Activated B cell treated with CpG ODN at 0.5 μM for 24 hours (primary cell): ENCODE measurements around the gene IL17RE. TPM values are rescaled to one million over a fixed set of nuclear protein-coding genes. Genes with fewer than 3 reads are reported as not detected.

Experiments
- ATAC-seq: fragments of 200-7000 bp; cut with Tn5 transposase; one replicate; pipeline ENCODE4 v1.10.0; 2021; ENCODE audit warnings: low read depth, mild to moderate bottlenecking, moderate library complexity
- CTCF ChIA-PET: fragments of 350-600 bp; sonication (Branson Sonifier 250); formaldehyde crosslinking; loops from one replicate; lab custom pipeline; 2021; ENCODE audit warnings: antibody characterized with exemption; lab: Charles Lee
- POLR2A ChIA-PET: fragments of 350-600 bp; sonication (Branson Sonifier 250); formaldehyde crosslinking; loops from one replicate; lab custom pipeline; 2021; ENCODE audit warnings: antibody characterized with exemption; lab: Charles Lee
- DNase-seq: peaks from one replicate; pipeline ENCODE4 v3.0.0; 2022
- H3K27ac Mint-ChIP-seq: one replicate; pipeline ENCODE4 v1.8.0; 2020; ENCODE audit warnings: mixed read lengths
- H3K27me3 Mint-ChIP-seq: one replicate; pipeline ENCODE4 v1.8.0; 2021; ENCODE audit warnings: mixed read lengths
- H3K36me3 Mint-ChIP-seq: one replicate; pipeline ENCODE4 v1.8.0; 2021; ENCODE audit warnings: low read depth, mixed read lengths
- H3K4me1 Mint-ChIP-seq: one replicate; pipeline ENCODE4 v1.8.0; 2021; ENCODE audit warnings: mixed read lengths
- H3K4me3 Mint-ChIP-seq: one replicate; pipeline ENCODE4 v1.8.0; 2020; ENCODE audit warnings: mild to moderate bottlenecking, mixed read lengths
- H3K9me3 Mint-ChIP-seq: one replicate; pipeline ENCODE4 v1.8.0; 2020; ENCODE audit warnings: mixed read lengths
- intact Hi-C: fragments of 100-400 bp; cut with micrococcal nuclease; formaldehyde crosslinking; loops from one replicate; pipeline ENCODE4 v1.15.1; 2024
- total RNA-seq: library from RNA; stranded (reverse); gene quantifications from 2 replicates; pipeline ENCODE4 v1.2.3, GENCODE V29; 2022
- TF ChIP-seq, protein P1 (sequence below): fragments of 200-600 bp; IDR thresholded peaks from one replicate; pipeline ENCODE4 v1.8.0; 2022; ENCODE audit warnings: antibody characterized with exemption, mild to moderate bottlenecking

IL17RE gene
- total RNA-seq, 1 donor from 2014 or later, result 0.82 TPM

DNA sequence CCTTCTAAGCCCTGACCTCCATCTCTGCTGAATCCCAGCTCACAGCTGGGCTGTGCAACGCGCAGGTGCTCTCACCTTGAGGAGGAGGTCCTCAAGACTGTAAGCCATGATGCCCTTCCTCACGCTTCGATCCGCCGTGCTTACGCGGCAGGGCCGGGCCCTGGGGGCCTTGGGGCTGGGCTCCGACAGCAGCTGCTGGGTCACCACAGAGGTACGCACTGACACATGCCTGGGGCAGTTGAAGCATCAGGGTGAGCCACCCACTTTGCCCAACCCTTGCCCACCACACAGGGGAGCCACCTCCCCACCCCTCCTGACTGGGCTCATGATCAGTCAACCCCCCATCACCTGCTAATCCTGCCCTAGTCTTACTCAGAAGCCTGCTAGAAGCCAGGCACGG lies 25.7 kb upstream of the IL17RE start:
- TF ChIP-seq, protein P1, sequence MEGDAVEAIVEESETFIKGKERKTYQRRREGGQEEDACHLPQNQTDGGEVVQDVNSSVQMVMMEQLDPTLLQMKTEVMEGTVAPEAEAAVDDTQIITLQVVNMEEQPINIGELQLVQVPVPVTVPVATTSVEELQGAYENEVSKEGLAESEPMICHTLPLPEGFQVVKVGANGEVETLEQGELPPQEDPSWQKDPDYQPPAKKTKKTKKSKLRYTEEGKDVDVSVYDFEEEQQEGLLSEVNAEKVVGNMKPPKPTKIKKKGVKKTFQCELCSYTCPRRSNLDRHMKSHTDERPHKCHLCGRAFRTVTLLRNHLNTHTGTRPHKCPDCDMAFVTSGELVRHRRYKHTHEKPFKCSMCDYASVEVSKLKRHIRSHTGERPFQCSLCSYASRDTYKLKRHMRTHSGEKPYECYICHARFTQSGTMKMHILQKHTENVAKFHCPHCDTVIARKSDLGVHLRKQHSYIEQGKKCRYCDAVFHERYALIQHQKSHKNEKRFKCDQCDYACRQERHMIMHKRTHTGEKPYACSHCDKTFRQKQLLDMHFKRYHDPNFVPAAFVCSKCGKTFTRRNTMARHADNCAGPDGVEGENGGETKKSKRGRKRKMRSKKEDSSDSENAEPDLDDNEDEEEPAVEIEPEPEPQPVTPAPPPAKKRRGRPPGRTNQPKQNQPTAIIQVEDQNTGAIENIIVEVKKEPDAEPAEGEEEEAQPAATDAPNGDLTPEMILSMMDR, result no peak
- Mint-ChIP-seq H3K9me3 (no peaks in the 10 kb centered on the region), H3K36me3 (no peaks in the 10 kb centered on the region), H3K27me3 (peaks cover 7% of the 10 kb centered on the region), H3K4me1 (no peaks in the 10 kb centered on the region), H3K4me3 (no peak overlapping the region), H3K27ac (no peak overlapping the region)
- ChIA-PET POLR2A (no interaction called here), CTCF (no interaction called here)
- ATAC-seq, result no peak
- no peak for DNase-seq
- intact Hi-C loops, result no loop called here

DNA sequence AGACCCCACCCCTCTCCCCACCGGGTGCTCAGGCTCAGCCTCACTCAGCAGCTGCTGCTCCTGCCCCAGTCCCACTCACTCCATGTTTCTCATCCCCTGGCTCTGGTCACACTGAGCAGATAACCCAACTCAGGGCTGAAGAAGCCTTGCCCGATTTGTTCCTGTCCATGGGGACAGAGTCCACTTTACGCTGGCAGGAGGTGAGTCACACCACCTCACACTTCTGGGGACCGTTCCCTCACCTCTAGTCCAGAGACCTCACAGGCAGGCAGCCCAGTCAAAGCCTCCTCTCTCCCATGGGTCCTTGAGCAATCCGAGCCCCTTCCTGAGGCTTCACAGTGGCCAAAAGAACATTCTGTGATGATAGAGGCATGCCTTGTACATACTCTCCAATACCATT lies 23.9 kb upstream of the IL17RE start:
- no peak for ATAC-seq
- H3K27ac Mint-ChIP-seq, result no peak overlapping the region
- CTCF ChIA-PET, result no interaction called here
- intact Hi-C loops, result no loop called here
- no peaks in the 10 kb centered on the region for H3K4me1 Mint-ChIP-seq
- no peaks in the 10 kb centered on the region for H3K36me3 Mint-ChIP-seq
- H3K4me3 Mint-ChIP-seq, result no peak overlapping the region
- no peak for DNase-seq
- TF ChIP-seq, protein P1, result no peak
- POLR2A ChIA-PET, result no interaction called here
- peaks cover 7% of the 10 kb centered on the region for H3K27me3 Mint-ChIP-seq
- H3K9me3 Mint-ChIP-seq, result no peaks in the 10 kb centered on the region

DNA sequence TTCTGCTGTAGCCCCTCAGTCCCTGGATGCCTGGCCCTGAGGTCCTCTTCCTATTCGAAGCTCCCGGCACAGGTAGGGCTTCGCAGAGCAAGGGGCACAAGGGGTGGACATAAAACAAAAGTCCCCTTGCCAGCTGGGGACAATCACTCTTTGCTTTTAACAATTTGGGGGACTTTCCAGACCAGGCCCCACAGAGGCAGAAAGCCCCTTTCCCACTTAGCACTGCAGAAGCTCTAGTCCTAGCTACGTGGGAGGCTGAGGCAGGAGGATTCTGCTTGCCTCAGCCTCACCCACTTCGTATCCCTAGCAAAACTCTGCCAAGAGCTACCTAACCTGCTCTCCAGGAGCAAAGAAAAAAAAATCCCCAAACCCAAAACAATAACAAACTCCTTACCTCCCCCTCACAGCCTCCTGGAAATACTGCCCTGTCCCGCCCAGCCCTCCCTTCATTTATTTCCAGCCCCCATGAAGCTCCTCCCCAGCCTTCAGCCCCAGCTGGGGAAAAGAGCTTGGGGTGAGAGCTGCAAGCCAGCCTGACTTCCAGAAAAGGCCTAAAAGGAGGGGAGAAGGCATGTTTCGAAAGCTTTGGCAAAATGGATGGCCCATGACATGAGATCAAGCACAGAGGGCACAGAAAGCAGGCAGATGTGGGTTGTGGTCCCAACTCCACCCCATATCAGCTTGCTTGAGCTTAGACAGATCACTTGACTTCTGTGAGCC lies 22.7 kb upstream of the IL17RE start, which contains the start of gene CIDEC:
TSS of gene CIDEC (minus strand) at position 424 of the 720 bp plus-strand sequence. CDS start 1,767 bp downstream, outside the sequence.
- Mint-ChIP-seq H3K4me1 (no peaks in the 10 kb centered on the region), H3K9me3 (no peaks in the 10 kb centered on the region), H3K4me3 (no peak within 1 kb of the TSS), H3K27me3 (peaks cover 7% of the 10 kb centered on the region), H3K36me3 (no peaks in the 10 kb centered on the region), H3K27ac (no peak within 1 kb of the TSS)
- DNase-seq (no peak), ATAC-seq (no peak)
- ChIA-PET POLR2A (interaction anchor here (0.6 kb wide), 2 partner anchors 42 to 107 kb away, joined by 3 to 4 read pairs; no protein-coding TSS in a partner anchor), CTCF (interaction anchor here (0.6 kb wide), 1 partner anchor 14 kb away, joined by 3 read pairs; no protein-coding TSS in a partner anchor)
- intact Hi-C loops, result no loop called here
- TF ChIP-seq, protein P1, result no peak

DNA sequence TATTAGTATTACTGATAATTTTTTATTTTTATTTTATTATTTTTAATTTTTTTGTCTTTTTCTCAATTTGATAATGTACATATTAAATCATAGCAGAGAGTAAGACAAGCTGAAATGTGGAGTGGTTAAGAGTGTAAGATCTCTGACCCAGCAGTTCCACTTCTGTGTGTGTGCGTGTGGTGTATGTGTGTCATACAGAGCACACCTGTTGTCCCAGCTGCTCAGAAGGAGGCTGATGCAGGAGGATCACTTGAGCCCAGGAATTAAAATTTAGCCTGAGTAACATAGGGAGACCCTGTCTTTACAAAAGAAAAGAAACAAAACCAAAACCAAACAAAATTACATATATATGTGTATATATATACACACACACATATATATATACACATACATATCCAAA lies 21.2 kb upstream of the IL17RE start:
- no peaks in the 10 kb centered on the region for H3K4me1 Mint-ChIP-seq
- no peak for ATAC-seq
- no peak for DNase-seq
- TF ChIP-seq, protein P1, result no peak
- H3K9me3 Mint-ChIP-seq, result no peaks in the 10 kb centered on the region
- peaks cover 7% of the 10 kb centered on the region for H3K27me3 Mint-ChIP-seq
- ChIA-PET POLR2A (no interaction called here), CTCF (interaction anchor here (0.7 kb wide), 1 partner anchor 32 kb away, joined by 3 read pairs; no protein-coding TSS in a partner anchor)
- H3K36me3 Mint-ChIP-seq, result no peaks in the 10 kb centered on the region
- no peak overlapping the region for H3K27ac Mint-ChIP-seq
- intact Hi-C loops, result no loop called here
- no peak overlapping the region for H3K4me3 Mint-ChIP-seq

DNA sequence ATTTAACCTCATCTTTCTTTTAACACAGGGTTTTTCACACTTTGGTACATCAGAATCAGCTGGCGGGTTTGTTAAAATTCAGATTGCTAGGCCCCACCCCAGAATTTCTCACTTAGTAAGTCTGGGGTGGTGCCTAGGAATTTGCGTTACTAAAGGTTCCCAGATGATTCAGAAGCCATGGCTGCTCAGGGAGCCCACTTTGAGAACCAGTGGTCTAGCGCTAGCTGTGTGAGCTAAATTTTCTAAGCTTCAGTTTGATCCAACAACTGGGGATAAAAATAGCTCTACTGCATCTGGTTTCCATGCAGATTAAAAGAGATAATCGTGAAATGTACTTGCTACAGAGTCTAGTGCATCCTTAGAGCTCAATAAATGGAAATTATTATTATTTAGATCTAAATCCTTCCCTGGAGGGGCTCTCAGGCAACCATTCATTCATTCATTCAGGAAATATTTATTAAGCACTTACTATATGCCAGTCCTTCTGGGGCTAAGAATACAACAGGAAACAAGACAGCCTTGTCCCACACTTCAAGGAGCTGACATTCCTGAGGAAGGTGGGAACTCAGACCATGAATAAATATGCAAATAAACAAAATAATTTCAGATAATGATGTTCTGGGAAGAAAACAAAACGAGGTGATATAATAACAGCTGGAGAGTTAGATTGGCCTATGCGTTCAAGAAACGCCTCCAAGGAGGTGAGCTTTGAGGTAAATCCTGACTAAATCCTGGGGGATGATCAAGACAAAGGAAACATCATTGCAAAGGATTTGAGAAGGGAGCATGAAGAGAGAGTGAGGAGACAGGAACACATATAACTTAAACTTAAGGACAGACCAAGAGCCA lies 18.7 kb upstream of the IL17RE start:
- ChIA-PET CTCF (interaction anchor here (1.1 kb wide), 1 partner anchor 9 kb away, joined by 3 read pairs; no protein-coding TSS in a partner anchor), POLR2A (interaction anchor here (0.5 kb wide), 1 partner anchor 96 kb away, joined by 4 read pairs; no protein-coding TSS in a partner anchor)
- DNase-seq, result no peak
- Mint-ChIP-seq H3K9me3 (no peaks in the 10 kb centered on the region), H3K4me3 (no peak overlapping the region), H3K27ac (no peak overlapping the region), H3K27me3 (no peaks in the 10 kb centered on the region), H3K4me1 (no peaks in the 10 kb centered on the region), H3K36me3 (no peaks in the 10 kb centered on the region)
- ATAC-seq, result no peak
- TF ChIP-seq, protein P1, result no peak
- intact Hi-C loops, result no loop called here
